CD4-positive, alpha-beta T cell treated with Interleukin-6 for 4 hours (primary cell): ENCODE results near the gene TPM4.
"Not testable (repeated sequence)": the region's sequence is repeated elsewhere in the genome, so short reads cannot be mapped to it uniquely, and the experiment has no call there.

Experiments
- DNase-seq: peaks from one replicate; pipeline ENCODE4 v3.0.0-alpha.2; 2020; ENCODE audit warnings: mixed read lengths

TPM4 gene

GRCh38 chr19:16076154-16076957 lies at the start of gene TPM4:
TSS of gene TPM4 (plus strand) at chr19:16076495. CDS start at chr19:16076566, 71 bp downstream.
- DNase-seq: peak; percentile 84

DNA sequence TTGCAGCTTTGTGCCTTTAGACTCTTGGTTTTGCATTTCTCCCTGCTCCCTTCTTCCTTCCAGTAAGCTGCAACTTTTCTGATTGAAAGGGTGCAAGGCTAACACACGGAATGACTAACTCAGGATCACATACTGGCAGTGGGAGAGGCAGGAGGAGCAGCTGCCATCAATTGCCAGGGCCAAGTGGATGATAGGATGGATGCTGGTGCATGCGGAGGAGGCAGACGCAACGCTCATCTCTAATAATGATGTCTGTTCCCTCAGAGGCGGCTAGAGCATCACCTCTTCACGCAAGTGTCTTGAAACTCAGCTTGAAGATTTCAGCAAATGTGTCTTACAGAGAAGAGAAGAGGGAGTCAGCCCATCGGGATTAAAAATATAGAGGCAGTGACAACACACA lies 49.5 kb upstream of the TPM4 start:
- no peak for DNase-seq

DNA sequence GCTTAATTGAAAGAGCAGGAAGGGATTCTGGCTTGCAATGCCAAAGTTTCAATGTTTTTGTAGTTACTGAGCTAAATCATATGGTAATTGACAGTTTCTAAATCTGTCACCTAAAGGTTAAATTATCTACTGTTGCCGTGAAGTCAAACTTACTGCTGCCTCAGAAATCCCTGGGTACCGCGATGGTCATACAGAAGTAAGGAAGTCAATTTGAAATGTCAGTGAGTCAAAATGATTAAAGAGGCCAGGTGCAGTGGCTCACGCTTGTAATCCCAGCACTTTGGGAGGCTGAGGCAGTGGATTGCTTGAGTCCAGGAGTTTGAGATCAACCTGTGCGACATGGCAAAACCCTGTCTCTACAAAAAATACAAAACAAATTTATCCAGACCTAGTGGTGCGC lies 48.8 kb upstream of the TPM4 start:
- DNase-seq: no peak

- not testable (repeated sequence) for DNase-seq
Observed at GRCh38 chr19:16030155-16030554, 46.1 kb upstream of the TPM4 start.

DNA sequence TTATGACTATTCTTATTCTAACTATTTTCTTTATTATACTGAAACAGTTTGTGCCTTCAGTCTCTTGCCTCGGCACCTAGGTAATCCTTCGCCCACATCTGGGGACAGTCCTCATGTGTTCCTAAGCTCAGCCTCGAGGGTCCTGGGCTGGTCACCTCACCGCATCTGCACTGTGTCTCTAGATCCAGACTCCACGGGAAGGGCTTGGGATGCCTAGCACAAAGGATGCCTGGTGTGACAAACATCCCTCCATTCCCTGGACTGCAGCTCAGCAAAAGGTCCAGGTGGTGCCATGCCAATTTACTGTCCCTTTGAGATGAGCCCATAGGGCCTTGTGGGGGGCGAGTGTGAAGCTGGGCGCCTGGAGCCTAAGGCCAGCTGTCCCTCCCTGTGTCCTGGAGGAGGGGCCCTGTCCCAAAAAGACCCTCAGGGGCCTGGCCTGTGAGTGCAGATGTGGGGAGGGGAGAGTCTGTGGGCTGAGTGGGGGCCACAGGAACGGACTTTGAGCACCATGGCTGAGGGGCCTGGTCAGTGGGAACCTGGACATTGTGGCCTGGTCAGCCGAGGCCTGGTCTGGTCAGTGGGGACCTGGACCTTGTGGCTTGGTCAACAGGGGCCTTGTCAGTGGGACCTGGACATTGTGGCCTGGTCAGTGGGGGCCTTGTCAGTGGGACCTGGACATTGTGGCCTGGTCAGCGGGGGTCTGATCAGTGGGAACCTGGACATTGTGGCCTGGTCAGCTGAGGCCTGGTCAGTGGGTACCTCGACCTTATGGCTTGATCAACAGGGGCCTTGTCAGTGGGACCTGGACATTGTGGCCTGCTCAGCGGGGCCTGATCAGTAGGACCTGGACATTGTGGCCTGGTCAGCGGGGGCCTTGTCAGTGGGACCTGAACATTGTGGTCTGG lies 45.1 kb upstream of the TPM4 start:
- DNase-seq: no peak

- no peak for DNase-seq
Observed at GRCh38 chr19:16031872-16032200, 44.5 kb upstream of the TPM4 start.

DNA sequence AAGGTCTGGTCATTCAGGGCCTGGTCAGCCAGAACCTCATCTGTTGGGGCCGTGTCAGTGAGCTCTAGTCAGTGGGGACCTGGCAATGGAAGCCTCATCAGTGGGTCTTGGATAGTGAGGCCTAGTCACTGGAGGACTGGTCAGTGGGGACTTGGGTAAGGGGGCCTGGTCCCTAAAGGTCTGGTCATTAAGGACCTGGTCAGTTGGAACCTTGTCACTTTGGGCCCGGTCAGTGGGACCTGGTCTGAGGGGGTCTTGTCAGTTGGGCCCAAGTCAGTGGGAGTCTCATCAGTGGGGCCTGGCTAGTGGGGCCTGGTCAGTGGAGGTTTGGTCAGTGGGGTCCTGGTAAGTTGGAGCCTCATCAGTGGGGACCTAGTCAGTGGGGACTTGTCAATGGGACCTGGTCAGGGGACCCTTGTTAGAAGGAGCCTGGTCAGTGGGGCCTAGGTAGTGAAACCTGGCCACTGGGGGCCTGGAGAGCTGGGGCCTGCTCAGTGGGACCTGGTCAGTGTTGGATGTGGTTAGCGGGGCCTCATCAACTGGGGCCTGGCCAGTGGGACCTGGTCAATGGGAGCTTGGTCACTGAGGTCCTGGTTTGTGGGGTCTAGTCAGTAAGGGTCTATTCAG lies 43.7 kb upstream of the TPM4 start:
- DNase-seq: no peak

DNA sequence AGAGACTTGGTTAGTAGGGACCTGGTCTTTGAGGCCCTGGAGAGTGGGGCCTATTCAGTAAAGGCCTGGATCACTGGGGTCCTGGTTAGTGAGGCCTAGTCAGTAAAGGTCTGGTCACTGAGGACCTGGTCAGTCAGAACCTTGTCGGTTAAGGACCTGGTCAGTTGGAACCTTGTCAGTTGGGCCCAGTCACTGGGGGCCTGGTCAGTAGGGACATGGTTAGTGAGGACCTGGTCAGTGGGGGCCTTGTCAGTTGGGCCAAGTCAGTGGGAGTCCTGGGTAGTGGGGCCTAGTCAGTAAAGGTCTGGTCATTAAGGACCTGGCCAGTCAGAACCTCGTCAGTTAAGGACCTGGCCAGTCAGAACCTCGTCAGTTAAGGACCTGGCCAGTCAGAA lies 43.2 kb upstream of the TPM4 start:
- no peak for DNase-seq

- DNase-seq: no peak
Observed at GRCh38 chr19:16033721-16034120, 42.6 kb upstream of the TPM4 start.

- no peak for DNase-seq
Observed at GRCh38 chr19:16034180-16034579, 42.1 kb upstream of the TPM4 start.

DNA sequence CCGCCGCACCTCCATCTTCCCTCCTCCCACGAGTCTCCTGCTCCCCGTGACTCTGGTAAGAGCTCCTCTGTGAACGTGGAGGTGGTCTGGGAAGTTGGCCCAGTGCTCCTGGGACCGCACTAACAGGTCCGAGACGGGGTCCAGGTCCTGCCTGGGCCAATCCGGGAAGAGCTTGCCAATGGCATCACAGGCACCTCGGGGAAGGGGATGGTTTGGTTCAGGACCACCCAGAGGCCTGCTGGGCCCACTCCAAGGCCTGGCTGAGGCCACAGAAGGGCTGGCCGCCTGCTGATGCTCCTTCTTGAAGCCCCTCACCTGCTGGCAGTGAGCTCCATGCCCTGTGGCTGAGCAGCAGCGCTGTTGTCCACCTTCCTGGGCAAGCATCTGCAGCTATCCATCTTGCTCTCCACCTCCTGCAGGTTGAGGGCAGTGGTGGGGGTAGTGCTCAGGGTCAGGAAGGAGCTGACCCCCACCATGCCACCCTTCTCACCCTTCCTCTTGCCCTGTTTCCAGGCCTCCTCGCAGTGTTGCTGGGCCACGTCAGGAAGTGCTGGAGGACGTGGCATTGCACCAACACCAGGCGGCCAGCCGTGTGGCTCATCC lies 41.2 kb upstream of the TPM4 start:
- no peak for DNase-seq

GRCh38 chr19:16035601-16036297 lies 40.5 kb upstream of the TPM4 start:
- DNase-seq: no peak

DNA sequence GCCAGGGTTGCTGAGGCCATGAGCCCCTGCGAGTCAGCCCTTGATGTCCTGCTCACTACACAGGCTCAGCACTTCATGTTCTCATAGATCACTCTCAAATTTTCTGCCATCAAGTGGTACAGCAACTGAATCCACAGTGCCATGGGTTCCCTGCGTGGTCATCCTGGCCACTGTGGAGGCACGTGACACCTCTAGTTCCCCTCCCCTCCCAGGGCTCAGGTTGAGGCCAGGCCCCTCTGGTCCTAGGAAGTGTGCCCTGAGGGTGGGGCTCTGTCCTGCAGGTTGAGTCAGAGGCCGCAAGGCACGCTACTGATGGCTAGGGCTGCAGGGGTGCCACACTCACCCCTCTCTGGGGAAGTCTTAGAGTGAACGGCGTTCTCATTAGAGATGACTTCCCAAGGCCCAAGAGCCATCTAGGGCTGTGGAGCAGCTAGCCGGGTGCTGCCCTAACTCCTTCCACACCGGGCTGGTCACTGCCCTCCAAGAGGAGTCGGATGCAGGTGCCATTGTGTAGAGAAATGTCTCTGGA lies 39.8 kb upstream of the TPM4 start:
- DNase-seq: no peak

GRCh38 chr19:16036941-16037340 lies 39.4 kb upstream of the TPM4 start:
- DNase-seq: no peak

- no peak for DNase-seq
Observed at GRCh38 chr19:16037424-16038195, 38.7 kb upstream of the TPM4 start.

DNA sequence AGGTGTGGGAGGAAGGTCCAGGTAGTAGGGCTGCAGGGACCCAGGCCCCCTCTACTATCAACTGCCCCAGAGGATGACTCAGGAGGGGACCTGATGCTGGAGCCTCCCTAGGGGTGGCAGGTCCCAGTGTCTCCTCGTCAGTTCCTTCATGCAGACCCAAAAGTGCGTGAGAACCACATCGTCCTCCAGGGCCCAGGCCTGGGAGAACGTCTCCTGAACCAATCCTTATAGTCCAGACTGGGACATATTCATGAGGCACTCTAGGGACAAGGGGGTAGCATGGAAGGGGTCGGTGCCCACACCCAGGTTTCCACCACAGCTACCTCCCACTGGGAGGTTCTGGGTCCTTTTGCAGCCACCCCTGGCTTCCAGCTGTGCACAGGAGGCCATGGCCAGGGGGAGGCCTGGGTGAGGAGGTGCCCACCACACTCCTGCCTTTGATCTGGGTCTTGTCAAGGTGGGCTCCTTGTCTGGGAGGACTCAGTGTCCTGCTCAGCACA lies 38.0 kb upstream of the TPM4 start:
- no peak for DNase-seq

- no peak for DNase-seq
Observed at GRCh38 chr19:16039081-16039480, 37.2 kb upstream of the TPM4 start.

- no peak for DNase-seq
Observed at GRCh38 chr19:16039545-16039944, 36.8 kb upstream of the TPM4 start.

DNA sequence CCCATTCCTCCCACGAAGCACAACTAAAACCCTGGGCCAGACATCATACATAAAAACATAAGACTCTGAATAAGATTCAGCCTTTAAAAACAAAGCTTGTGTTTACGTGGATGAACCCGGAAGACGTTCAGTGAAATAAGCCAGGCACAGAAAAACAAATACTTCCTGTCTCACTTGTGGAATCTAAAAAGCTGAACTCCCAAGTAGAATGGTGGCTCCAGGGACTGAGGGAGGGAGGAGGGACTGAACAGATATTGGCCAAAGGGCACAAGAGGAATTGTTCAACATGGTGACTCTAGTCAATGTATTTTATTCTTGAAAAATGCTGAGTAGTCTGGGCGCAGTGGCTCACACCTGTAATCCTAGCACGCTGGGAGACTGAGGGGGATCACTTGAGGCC lies 35.7 kb upstream of the TPM4 start:
- no peak for DNase-seq

DNA sequence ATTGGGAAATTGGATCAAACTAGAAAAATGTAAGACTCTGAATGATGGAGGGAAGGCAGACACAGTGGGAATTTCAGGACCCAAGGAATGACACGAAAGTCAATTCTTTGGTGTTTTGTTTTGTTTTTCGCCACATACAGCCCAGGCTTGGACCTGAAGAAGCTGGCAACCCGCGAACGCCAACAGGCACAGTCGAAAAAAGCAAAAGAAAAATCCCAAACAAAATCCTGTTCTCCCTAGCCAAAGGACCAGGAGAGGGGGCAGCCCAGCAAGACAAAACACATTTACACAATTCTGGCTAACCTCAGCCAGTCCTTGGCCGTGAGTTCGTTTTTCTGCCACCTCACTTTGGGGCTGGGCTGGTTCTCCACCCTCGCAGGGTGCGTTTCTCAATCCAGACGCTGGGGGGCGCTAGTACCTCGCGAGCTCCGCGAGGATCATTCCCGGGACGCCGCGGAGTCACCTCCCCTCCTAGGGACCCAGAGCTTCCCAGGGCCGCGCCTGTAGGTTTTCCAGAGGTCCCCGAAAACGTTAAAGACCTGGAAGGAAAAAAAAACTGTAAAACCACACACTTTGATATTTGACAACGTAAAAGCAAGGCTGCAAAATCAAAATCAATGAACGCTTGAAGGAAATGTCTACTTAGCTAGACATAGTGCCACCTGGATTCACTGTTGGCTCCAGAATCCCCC lies 34.9 kb upstream of the TPM4 start:
- peak; percentile 77 for DNase-seq

DNA sequence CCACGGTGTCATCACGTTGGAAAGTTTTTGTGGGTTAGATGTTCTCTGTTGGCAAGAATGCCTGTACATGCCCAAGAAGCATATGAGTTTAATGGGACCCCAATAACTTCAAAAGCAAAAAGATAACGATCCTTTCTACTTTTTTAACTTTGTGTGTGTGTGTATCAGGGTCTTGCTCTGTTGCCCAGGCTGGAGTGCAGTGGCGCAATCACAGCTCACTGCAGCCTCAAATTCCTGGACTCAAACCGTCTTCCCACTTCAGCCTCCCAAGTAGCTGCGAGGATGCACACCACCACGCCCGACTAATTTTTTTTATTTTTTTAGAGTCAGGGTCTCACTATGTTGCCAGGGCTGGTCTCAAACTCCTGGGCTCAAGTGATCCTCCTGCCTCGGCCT lies 34.3 kb upstream of the TPM4 start:
- no peak for DNase-seq
